Smooth muscle cell (in vitro differentiated cells): ENCODE data around the gene RGS19. TPM values are rescaled to one million over a fixed set of nuclear protein-coding genes. Genes with fewer than 3 reads are reported as not detected.

Source experiments
- DNase-seq: peaks from one replicate; lab custom pipeline; 2025; ENCODE audit not compliant: unreplicated experiment; lab: John Stamatoyannopoulos, UW
- H2AFZ ChIP-seq: fragments of 200-600 bp; sonication (generic); 2 replicates; pipeline ENCODE4 v1.6.0; 2016; ENCODE audit warnings: antibody characterized with exemption, low read depth, mild to moderate bottlenecking
- H3F3A ChIP-seq: fragments of 200-600 bp; sonication (generic); 2 replicates; pipeline ENCODE4 v1.6.0; 2017; ENCODE audit warnings: antibody characterized with exemption, low read depth
- H3K27ac ChIP-seq: fragments of 200-600 bp; sonication (generic); 2 replicates; pipeline ENCODE4 v1.5.1; 2016; ENCODE audit warnings: low read depth, mild to moderate bottlenecking
- H3K27me3 ChIP-seq: fragments of 200-600 bp; sonication (generic); 2 replicates; pipeline ENCODE4 v1.6.1; 2016; ENCODE audit warnings: low read depth, mild to moderate bottlenecking
- H3K36me3 ChIP-seq: fragments of 200-600 bp; sonication (generic); 2 replicates; pipeline ENCODE4 v1.5.1; 2016; ENCODE audit warnings: low read depth
- H3K4me1 ChIP-seq: fragments of 200-600 bp; sonication (generic); 2 replicates; pipeline ENCODE4 v1.5.1; 2016; ENCODE audit warnings: low read depth
- H3K4me2 ChIP-seq: fragments of 200-600 bp; sonication (generic); 2 replicates; pipeline ENCODE4 v1.6.0; 2016; ENCODE audit warnings: mild to moderate bottlenecking
- H3K4me3 ChIP-seq: fragments of 200-600 bp; sonication (generic); 2 replicates; pipeline ENCODE4 v1.5.1; 2016; ENCODE audit warnings: mild to moderate bottlenecking
- H3K79me2 ChIP-seq: fragments of 200-600 bp; sonication (generic); 2 replicates; pipeline ENCODE4 v1.6.0; 2016; ENCODE audit warnings: low read depth, mild to moderate bottlenecking
- H3K9ac ChIP-seq: fragments of 200-600 bp; sonication (generic); 2 replicates; pipeline ENCODE4 v1.6.0; 2016; ENCODE audit warnings: low read depth
- H3K9me3 ChIP-seq: fragments of 200-600 bp; sonication (generic); replicated peaks from 2 replicates; pipeline ENCODE4 v1.5.1; 2016; ENCODE audit warnings: low read depth
- H4K20me1 ChIP-seq: fragments of 200-600 bp; sonication (generic); 2 replicates; pipeline ENCODE4 v1.6.0; 2016; ENCODE audit warnings: low read depth
- WGBS: methylation state at CpG from one replicate; pipeline ENCODE4 v1.1.7; 2016; ENCODE audit warnings: low lambda C conversion rate; 5-methylcytosine and 5-hydroxymethylcytosine counted together
- polyA plus RNA-seq: library from polyadenylated mRNA; unstranded; fragments of >200 nt; fragmentation: Nextera tagmentation; extraction: Ambion mirVana; gene quantifications from 2 replicates; pipeline ENCODE4 v1.2.1, GENCODE V29; 2016
- total RNA-seq: library from RNA; depleted of rRNA; stranded (reverse); fragments of >200 nt; gene quantifications from 2 replicates; pipeline ENCODE4 v1.2.3, GENCODE V29; 2014
- TF ChIP-seq, protein P1 (sequence below): fragments of 200-600 bp; sonication (generic); IDR thresholded peaks from 2 replicates; pipeline ENCODE4 v1.5.1; 2017; ENCODE audit warnings: borderline replicate concordance, mild to moderate bottlenecking, antibody characterized with exemption; ENCODE audit not compliant: insufficient read depth, poor library complexity, severe bottlenecking

RGS19 gene
- total and polyA plus RNA-seq, 2 experiments from 2014 or later, result 17.4 to 24.6 TPM

DNA sequence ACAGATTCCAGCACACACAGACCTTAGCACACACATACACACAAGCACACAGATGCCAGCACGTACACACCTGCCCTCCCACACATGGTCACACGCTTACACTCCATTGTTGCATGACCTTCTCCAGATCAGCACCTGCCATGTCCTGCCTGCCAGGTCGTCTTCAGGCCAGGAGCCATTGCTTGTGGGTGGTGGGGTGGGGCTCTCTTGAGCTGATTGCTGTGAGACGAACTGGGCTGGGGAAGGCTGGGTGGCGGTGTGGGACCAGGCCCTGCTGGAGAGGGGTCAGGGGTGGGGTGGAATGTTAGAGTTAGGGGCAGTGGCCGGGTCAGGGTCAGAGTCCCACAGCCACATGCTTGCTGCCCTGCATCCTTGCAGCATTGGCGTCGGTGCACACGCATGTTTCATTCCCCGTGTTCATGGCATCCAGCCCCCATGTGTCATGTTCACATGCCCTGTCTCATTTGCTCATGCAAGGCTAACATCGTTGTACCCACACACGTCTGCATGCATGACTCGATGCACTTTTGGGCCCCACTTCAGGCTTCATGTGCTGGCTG lies 34.6 kb upstream of the RGS19 start:
- no peak for DNase-seq

DNA sequence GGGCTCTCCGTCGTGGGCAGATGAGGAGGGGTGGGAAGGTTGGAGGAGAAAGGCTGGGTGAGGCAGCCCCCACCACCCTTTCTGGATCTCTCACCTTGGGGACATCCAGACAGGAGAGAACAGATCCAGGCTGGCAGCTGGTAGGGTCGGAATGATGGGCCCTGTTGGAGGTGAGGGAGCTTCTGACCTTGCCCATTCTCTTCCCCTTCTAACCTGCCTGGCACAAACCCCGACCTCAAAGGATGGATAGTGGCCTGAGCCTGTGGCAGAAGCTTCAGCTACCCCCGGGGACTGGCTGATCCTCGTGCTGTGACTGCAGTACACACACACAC lies 34.1 kb upstream of the RGS19 start:
- DNase-seq, result no peak
- Histone ChIP-seq H2AFZ (no peak overlapping the region), H3K27me3 (no peaks in the 10 kb centered on the region), H3K79me2 (no peaks in the 10 kb centered on the region), H3K4me2 (no peak overlapping the region), H3K4me3 (no peak overlapping the region), H3K9me3 (no peaks in the 10 kb centered on the region), H4K20me1 (no peaks in the 10 kb centered on the region), H3K9ac (no peak overlapping the region), H3K27ac (no peak overlapping the region), H3K36me3 (no peaks in the 10 kb centered on the region), H3F3A (no peaks in the 10 kb centered on the region), H3K4me1 (no peaks in the 10 kb centered on the region)
- TF ChIP-seq, protein P1, sequence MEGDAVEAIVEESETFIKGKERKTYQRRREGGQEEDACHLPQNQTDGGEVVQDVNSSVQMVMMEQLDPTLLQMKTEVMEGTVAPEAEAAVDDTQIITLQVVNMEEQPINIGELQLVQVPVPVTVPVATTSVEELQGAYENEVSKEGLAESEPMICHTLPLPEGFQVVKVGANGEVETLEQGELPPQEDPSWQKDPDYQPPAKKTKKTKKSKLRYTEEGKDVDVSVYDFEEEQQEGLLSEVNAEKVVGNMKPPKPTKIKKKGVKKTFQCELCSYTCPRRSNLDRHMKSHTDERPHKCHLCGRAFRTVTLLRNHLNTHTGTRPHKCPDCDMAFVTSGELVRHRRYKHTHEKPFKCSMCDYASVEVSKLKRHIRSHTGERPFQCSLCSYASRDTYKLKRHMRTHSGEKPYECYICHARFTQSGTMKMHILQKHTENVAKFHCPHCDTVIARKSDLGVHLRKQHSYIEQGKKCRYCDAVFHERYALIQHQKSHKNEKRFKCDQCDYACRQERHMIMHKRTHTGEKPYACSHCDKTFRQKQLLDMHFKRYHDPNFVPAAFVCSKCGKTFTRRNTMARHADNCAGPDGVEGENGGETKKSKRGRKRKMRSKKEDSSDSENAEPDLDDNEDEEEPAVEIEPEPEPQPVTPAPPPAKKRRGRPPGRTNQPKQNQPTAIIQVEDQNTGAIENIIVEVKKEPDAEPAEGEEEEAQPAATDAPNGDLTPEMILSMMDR, result no peak
- WGBS, result 91% methylated on average over 6 of the region's 6 CpGs

More for the DNA sequence above, 34.6 kb upstream of the RGS19 start:
- H3K9me3 ChIP-seq, result no peaks in the 10 kb centered on the region
- no peak overlapping the region for H3K4me2 ChIP-seq
- H3K9ac ChIP-seq, result no peak overlapping the region
- no peak overlapping the region for H3K4me3 ChIP-seq
- no peaks in the 10 kb centered on the region for H3F3A ChIP-seq
- WGBS, result 93% methylated on average over 13 of the region's 13 CpGs
- H3K27me3 ChIP-seq, result no peaks in the 10 kb centered on the region
- no peak overlapping the region for H2AFZ ChIP-seq
- no peaks in the 10 kb centered on the region for H3K79me2 ChIP-seq
- H3K4me1 ChIP-seq, result no peaks in the 10 kb centered on the region
- H4K20me1 ChIP-seq, result no peaks in the 10 kb centered on the region
- no peak overlapping the region for H3K27ac ChIP-seq
- no peaks in the 10 kb centered on the region for H3K36me3 ChIP-seq
- TF ChIP-seq, protein P1, result no peak

DNA sequence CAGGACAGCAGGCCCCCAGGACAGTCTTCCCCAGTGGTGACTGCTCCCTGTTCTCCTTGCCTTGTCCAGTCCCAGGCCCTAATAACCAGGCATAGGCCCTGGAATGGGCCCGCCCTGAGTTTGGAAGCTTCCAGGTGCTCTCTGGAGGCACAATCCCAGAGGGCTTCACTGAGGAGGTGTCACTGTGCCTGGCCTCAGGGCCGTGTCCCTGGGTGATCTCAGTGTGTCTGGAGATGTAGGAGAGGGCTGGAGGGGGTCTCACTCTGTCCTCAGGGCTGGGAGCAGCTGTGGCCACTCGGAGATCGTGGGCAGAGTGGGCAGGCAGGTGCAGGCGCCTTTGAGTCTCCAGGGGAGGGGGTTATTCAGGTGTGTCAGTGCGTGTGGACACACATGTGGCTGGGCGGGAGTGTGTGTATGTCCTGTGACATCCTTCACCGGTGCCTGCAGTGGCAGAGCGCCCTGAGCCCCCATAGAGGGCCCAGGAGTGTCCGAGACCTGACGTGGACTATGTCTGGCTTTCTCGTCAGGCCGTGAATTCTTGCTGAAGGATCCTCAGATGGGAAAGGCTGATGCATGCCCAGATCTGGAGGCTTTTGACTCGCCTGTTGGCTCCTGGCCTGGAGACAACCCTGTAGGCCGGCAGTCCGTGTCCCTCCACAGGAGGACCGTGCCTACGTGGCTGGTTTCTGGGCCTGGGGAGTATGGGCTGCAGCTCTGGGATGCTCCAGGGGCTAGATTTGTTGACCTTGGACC lies 33.5 kb upstream of the RGS19 start:
- H3K4me1 ChIP-seq, result no peaks in the 10 kb centered on the region
- H3F3A ChIP-seq, result no peaks in the 10 kb centered on the region
- no peaks in the 10 kb centered on the region for H3K27me3 ChIP-seq
- no peak overlapping the region for H2AFZ ChIP-seq
- no peaks in the 10 kb centered on the region for H4K20me1 ChIP-seq
- no peaks in the 10 kb centered on the region for H3K79me2 ChIP-seq
- TF ChIP-seq, protein P1, result no peak
- H3K4me3 ChIP-seq, result no peak overlapping the region
- H3K9ac ChIP-seq, result no peak overlapping the region
- no peaks in the 10 kb centered on the region for H3K36me3 ChIP-seq
- no peak overlapping the region for H3K27ac ChIP-seq
- H3K9me3 ChIP-seq, result no peaks in the 10 kb centered on the region
- WGBS, result 91% methylated on average over 18 of the region's 18 CpGs
- H3K4me2 ChIP-seq, result no peak overlapping the region
- no peak for DNase-seq
